ENCODE results near the gene COPS3.

DNA sequence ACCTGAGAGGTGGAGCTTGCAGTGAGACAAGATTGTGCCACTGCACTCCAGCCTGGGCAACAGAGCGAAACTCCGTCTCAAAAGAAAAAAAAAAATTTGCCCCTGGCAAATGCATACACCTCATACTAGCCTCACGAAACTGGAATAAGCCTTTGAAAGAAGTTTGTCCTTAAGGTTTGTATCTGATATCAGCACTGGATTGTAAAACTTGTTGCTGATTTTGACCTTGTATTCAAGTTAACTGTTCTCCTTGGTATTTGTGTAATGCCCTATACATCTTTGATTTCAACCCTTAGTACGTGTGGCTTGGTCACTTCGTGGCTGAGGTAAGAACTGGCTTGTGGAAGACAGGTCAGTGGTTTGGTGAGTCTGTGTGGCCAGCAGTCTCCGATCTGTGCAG lies 37.9 kb downstream of the COPS3 start:
- TF ChIP-seq GABPA (IDR thresholded peaks at IDR 0.05 in 1 of 2, conservative IDR thresholded peaks at IDR 0.05 in 1 of 2) (no peak), RAD21 (IDR thresholded peaks at IDR 0.05) (no peak)
- TF ChIP-seq, protein P1, sequence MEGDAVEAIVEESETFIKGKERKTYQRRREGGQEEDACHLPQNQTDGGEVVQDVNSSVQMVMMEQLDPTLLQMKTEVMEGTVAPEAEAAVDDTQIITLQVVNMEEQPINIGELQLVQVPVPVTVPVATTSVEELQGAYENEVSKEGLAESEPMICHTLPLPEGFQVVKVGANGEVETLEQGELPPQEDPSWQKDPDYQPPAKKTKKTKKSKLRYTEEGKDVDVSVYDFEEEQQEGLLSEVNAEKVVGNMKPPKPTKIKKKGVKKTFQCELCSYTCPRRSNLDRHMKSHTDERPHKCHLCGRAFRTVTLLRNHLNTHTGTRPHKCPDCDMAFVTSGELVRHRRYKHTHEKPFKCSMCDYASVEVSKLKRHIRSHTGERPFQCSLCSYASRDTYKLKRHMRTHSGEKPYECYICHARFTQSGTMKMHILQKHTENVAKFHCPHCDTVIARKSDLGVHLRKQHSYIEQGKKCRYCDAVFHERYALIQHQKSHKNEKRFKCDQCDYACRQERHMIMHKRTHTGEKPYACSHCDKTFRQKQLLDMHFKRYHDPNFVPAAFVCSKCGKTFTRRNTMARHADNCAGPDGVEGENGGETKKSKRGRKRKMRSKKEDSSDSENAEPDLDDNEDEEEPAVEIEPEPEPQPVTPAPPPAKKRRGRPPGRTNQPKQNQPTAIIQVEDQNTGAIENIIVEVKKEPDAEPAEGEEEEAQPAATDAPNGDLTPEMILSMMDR (IDR thresholded peaks at IDR 0.05; ENCODE audit: low read depth, low read length, missing input control) = no peak

All from liver (tissue), 3 donors.